Testis (tissue), 3 donors: Measurements from ENCODE around the gene NEURL1B. TPM values are rescaled to one million over a fixed set of nuclear protein-coding genes. Genes with fewer than 3 reads are reported as not detected.
"Not testable (repeated sequence)": the region's sequence is repeated elsewhere in the genome, so short reads cannot be mapped to it uniquely, and the experiment has no call there.

Experiments used
- DNase-seq: peaks from one replicate; pipeline ENCODE4 v3.0.0-alpha.2; 2019
- H3K27ac ChIP-seq, 2 donors: fragments of 200-600 bp; sonication (generic); one replicate each; pipeline ENCODE4 v1.5.1; 2019
- H3K27me3 ChIP-seq: fragments of 200-600 bp; sonication (generic); one replicate; pipeline ENCODE4 v1.5.1; 2019
- H3K36me3 ChIP-seq: fragments of 200-600 bp; sonication (generic); one replicate; pipeline ENCODE4 v1.5.1; 2017; ENCODE audit warnings: low read depth; ENCODE audit errors: missing control alignments
- H3K4me1 ChIP-seq: fragments of 200-600 bp; sonication (generic); one replicate; pipeline ENCODE4 v1.5.1; 2019
- H3K4me3 ChIP-seq, 2 donors: fragments of 200-600 bp; sonication (generic); one replicate each; pipeline ENCODE4 v1.5.1; 2017 to 2019
- H3K9me3 ChIP-seq: fragments of 200-600 bp; sonication (generic); one replicate; pipeline ENCODE4 v1.5.1; 2017
- CTCF ChIP-seq, 3 experiments: fragments of 450-650 bp in 2 of 3; fragments of 200-600 bp in 1 of 3; sonication (generic) in 1 of 3; IDR thresholded peaks; one replicate each; pipeline ENCODE4 v1.5.1; 2016 to 2019; ENCODE audit warnings: antibody characterized with exemption in 3 of 3, mild to moderate bottlenecking in 2 of 3, moderate library complexity in 1 of 3
- POLR2A ChIP-seq: fragments of 450-650 bp; IDR thresholded peaks from one replicate; pipeline ENCODE4 v1.6.1; 2017; ENCODE audit warnings: antibody characterized with exemption, mild to moderate bottlenecking, moderate library complexity
- WGBS, 2 donors: methylation state at CpG; one replicate each; pipeline ENCODE4 v1.1.5; 2018; 5-methylcytosine and 5-hydroxymethylcytosine counted together
- intact Hi-C: fragments of 100-400 bp; cut with DNase I; formaldehyde crosslinking; loops from one replicate; pipeline ENCODE4 v1.15.1; 2023; ENCODE audit warnings: low total_unique reads
- polyA plus RNA-seq: library from polyadenylated mRNA; stranded (reverse); fragments of 350-450 nt; fragmentation: Illumina TruSeq; extraction: RNeasy Lipid Tissue Mini Kit (QIAGEN cat#74804); gene quantifications from one replicate; pipeline ENCODE4 v1.2.3, GENCODE V29; 2014; ENCODE audit warnings: low read depth, low replicate concordance; ENCODE audit not compliant: insufficient read depth
- total RNA-seq, 2 donors: library from RNA; depleted of rRNA; stranded (reverse); fragments of >200 nt; gene quantifications; one replicate each; pipeline ENCODE4 v1.2.3, GENCODE V29; 2016

Gene NEURL1B
- total and polyA plus RNA-seq, 3 donors from 2014 or later, result 15.8 to 18.1 (median 17.1) TPM

DNA sequence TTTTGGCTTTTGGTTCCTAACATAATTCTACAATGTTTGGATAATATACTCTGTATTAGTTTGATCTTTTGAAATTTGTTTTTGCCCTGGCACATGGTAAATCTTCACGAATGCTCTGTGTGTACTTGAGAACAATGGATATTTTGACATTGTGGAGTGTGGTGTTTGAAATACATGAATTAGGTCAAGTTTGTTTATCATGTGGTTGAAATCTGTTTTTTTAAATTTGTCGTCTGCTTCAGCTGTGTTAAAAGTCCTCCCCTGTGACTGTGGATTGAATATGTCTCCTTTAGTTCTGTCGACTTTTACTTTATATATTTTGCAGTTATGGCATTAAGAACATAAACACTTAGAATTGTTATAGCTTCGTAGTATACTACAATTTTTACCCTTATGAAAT lies 69.6 kb downstream of the NEURL1B start:
- Histone ChIP-seq H3K4me3 (no peak overlapping the region), H3K27me3 (no peaks in the 10 kb centered on the region), H3K36me3 (no peaks in the 10 kb centered on the region), H3K4me1 (peaks cover 6% of the 10 kb centered on the region), H3K27ac (no peak overlapping the region), H3K9me3 (no peaks in the 10 kb centered on the region)
- 72 to 76% methylated on average over 4 of the region's 4 CpGs for WGBS, 2 donors
- DNase-seq, result no peak
- intact Hi-C loops, result no loop called here
- no peak for TF ChIP-seq CTCF (IDR thresholded peaks at IDR 0.05)
- no peak for TF ChIP-seq POLR2A

DNA sequence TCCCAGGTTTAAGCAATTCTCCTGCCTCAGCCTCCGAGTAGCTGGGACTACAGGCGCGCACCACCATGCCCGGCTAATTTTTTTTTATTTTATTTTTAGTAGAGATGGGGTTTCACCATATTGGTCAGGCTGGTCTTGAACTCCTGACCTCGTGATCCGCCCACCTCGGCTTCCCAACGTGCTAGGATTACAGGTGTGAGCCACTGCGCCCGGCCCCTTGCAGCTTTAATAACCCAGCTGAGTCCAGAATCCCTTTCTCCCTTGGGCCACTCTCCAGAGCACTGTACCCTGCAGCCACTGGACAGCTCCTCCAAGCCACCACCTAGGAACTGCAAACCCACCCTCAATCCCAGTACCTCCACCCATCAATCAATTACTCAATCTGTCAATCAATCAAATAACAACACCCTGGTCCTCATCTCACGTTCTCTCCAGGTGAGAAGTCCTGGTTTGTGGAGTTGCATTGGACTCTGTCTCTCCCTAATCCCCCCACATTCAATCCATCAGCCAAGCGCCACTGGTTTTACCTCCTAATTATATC lies 70.3 kb downstream of the NEURL1B start:
- H3K27ac ChIP-seq, DNase-seq, H3K27me3 ChIP-seq, H3K4me3 ChIP-seq, H3K36me3 ChIP-seq, H3K9me3 ChIP-seq, H3K4me1 ChIP-seq, intact Hi-C loops: not testable (repeated sequence)
- 75 to 80% methylated on average over 12 of the region's 12 CpGs for WGBS, 2 donors

DNA sequence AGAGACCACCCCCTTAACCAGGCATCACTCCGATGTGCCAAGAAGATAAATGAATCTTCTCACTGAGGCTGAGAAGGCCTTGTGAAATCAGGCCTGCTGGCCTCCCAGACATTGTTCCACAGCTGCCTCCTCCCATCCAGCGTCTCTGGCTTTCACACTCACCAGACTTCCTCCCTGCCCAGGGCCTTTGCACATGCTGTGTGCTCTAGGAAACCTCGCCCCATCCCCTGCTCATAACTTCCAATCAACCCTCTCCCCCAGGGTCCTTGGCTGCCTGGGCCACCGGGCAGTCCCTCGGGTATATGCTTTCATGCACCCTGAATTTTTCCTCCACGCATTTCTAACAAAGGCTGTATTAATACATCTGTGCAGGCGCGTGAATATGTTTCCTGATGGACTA lies 71.5 kb downstream of the NEURL1B start:
- no peak for DNase-seq
- intact Hi-C loops, result no loop called here
- TF ChIP-seq POLR2A (no peak), CTCF (IDR thresholded peaks at IDR 0.05) (no peak)
- peaks cover 6% of the 10 kb centered on the region for H3K4me1 ChIP-seq
- 60 to 64% methylated on average over 7 to 8 of the region's 8 CpGs for WGBS, 2 donors
- no peak overlapping the region for H3K27ac ChIP-seq
- H3K4me3 ChIP-seq, result no peak overlapping the region
- H3K36me3 ChIP-seq, result no peaks in the 10 kb centered on the region
- no peaks in the 10 kb centered on the region for H3K9me3 ChIP-seq
- H3K27me3 ChIP-seq, result no peaks in the 10 kb centered on the region

DNA sequence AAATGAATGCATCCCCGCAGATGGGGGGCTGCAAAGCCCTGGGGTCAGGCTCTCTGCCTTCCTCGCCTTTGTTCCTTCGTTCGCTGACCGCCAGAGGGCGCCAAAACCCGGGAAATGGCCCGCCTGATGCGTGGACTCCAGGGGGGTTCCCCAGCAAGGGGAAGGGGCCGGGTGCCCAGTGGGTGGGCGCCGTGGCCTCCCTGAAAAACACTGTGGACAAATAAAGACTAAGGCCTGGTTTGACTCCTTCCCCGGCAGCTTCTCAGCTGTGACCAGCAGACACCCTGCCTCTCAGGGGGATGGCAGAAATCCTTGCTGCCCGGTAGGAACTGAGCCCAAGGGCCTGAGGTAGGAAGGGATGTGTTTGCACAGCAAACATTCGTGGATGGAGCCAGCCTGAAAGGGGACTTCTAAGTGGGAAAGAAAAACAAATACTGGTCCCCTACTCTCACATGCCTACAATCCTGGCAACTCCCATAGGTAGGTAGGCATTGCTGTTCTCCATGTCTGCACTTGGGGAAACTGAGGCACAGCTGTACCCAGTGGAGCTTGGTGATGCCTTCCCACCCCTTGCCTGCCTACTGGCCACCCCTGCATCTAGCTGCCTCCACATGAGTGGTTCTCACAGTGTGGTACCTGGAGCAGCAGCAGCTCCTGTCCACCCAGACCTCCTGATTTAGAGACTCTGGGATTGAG lies 72.2 kb downstream of the NEURL1B start:
- Histone ChIP-seq H3K9me3 (no peaks in the 10 kb centered on the region), H3K36me3 (no peaks in the 10 kb centered on the region), H3K4me1 (peaks cover 6% of the 10 kb centered on the region), H3K4me3 (no peak overlapping the region), H3K27ac (no peak overlapping the region), H3K27me3 (no peaks in the 10 kb centered on the region)
- TF ChIP-seq CTCF (IDR thresholded peaks at IDR 0.05) (peak; percentile 87 to 94 (median 90)), POLR2A (no peak)
- intact Hi-C loops, result no loop called here
- DNase-seq, result peak; percentile 72
- WGBS, 2 donors, result 9% methylated on average over 4 to 15 of the region's 15 CpGs

DNA sequence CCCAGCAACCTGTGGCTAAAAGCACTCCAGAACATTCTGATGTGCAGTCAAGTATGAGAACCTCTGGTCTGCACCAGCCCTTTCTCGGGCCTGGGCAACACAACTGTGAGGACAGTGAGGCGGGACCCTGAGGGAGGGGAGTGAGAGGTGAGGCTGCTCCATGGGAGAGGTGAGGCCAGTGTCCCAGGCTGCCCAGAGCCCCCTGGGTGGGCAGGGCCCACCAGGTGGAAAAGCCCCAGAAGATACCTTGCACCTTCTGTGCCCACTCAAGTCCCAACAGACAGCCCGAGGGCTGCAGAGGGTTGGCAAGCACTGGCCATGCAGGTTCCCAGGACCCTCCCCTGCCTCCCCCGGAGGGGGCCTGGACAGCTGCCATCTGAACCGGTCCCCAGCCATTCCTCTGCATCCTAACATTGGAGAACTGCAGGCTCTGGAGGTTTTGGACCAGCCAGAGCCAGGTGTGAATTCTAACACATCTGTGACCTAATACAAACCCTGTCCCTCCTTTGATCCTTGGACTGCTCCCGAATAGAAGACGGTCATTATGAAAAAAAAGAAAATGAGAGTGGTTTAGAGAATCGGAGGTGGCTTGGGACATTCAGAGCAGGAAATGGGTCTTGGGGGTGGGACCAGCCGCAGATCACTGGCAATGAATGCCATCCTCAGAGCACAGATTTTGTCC lies 72.9 kb downstream of the NEURL1B start:
- H3K27ac ChIP-seq, result no peak overlapping the region
- TF ChIP-seq CTCF (IDR thresholded peaks at IDR 0.05), result no peak
- TF ChIP-seq POLR2A, result no peak

More for the DNA sequence above, 72.9 kb downstream of the NEURL1B start:
- no peak for DNase-seq
- peaks cover 6% of the 10 kb centered on the region for H3K4me1 ChIP-seq
- no peaks in the 10 kb centered on the region for H3K36me3 ChIP-seq
- WGBS, 2 donors, result 59 to 63% methylated on average over 7 to 9 of the region's 9 CpGs
- no peaks in the 10 kb centered on the region for H3K9me3 ChIP-seq
- H3K4me3 ChIP-seq, result no peak overlapping the region
- intact Hi-C loops, result no loop called here
- H3K27me3 ChIP-seq, result no peaks in the 10 kb centered on the region
